ENCODE data around the gene RPL32. TPM values are rescaled to one million over a fixed set of nuclear protein-coding genes. Genes with fewer than 3 reads are reported as not detected.

The RPL32 gene
- total and polyA plus RNA-seq, 9 of the 15 experiments (the other 6 are each of a cell fraction or from before 2014, with no cell fraction given) = 2,738 to 6,200 (median 4,286) TPM

- TF ChIP-seq CTBP1 (IDR thresholded peaks at IDR 0.05; ENCODE audit: borderline replicate concordance) (peak; percentile 99), SUPT5H (IDR thresholded peaks at IDR 0.05) (peak; percentile 63), CHCHD3 (CRISPR knock-in tag; IDR thresholded peaks at IDR 0.05) (0 out of 2 replicates have a peak, but pooled peaks have one; percentile 38), ZNF12 (CRISPR knock-in tag; IDR thresholded peaks at IDR 0.05) (peak; percentile 70; the same call in 1 of the 2 replicates), ARID3A (IDR thresholded peaks at IDR 0.05; ENCODE audit: borderline replicate concordance, low read depth, low read length) (peak; percentile 51; the same call in 1 of the 2 replicates), EWSR1 (IDR thresholded peaks at IDR 0.05; ENCODE audit: borderline replicate concordance, low read depth, partially characterized antibody) (no peak), HMBOX1 (IDR thresholded peaks at IDR 0.05) (peak; percentile 73; the same call in 1 of the 2 replicates), ZBTB11 (CRISPR knock-in tag; IDR thresholded peaks at IDR 0.05) (0 out of 6 replicates have a peak, but pooled peaks of 1 of the 3 experiments have one; percentile 41), MTA1 (IDR thresholded peaks at IDR 0.05; ENCODE audit: borderline replicate concordance) (peak; percentile 58; the same call in 1 of the 2 replicates), ID3 (CRISPR knock-in tag; IDR thresholded peaks at IDR 0.05) (no peak), ID3 (tag; IDR thresholded peaks at IDR 0.05) (peak; percentile 94), USF1 (CRISPR knock-in tag; IDR thresholded peaks at IDR 0.05) (peak; percentile 96), ZNF586 (CRISPR knock-in tag; conservative IDR thresholded peaks at IDR 0.05) (no peak), MAX (CRISPR knock-in tag; IDR thresholded peaks at IDR 0.05) (peak; percentile 94), KLF13 (tag; IDR thresholded peaks at IDR 0.05; ENCODE audit: borderline replicate concordance, low read depth) (0 out of 2 replicates have a peak, but pooled peaks have one; percentile 13), CEBPG (CRISPR knock-in tag; IDR thresholded peaks at IDR 0.05) (no peak), CEBPG (tag; conservative IDR thresholded peaks at IDR 0.05 in 1 of 2, IDR thresholded peaks at IDR 0.05 in 1 of 2) (no peak)
Measured at GRCh38 chr3:12868039-12869034, 27.0 kb upstream of the RPL32 start (continued).
